Astrocyte (in vitro differentiated cells and primary cell): Measurements from ENCODE around the gene PRDX5. TPM values are rescaled to one million over a fixed set of nuclear protein-coding genes. Genes with fewer than 3 reads are reported as not detected.

ENCODE experiments used
- DNase-seq: peaks from one replicate; pipeline ENCODE4 v3.0.0-alpha.2; 2010; ENCODE audit warnings: low read depth
- FAIRE-seq: peaks from 2 replicates; lab custom pipeline; 2011; peaks lifted over from hg19 to GRCh38; lab: Jason Lieb, UNC
- H2AFZ ChIP-seq: 2 replicates; pipeline ENCODE4 v1.6.0; 2012; ENCODE audit warnings: low read depth, low read length, inconsistent platforms
- H3K27ac ChIP-seq: 2 replicates; pipeline ENCODE4 v1.5.1; 2011; ENCODE audit warnings: low read depth, low read length, inconsistent platforms
- H3K27me3 ChIP-seq: 2 replicates; pipeline ENCODE4 v1.6.0; 2011; ENCODE audit warnings: low read length, inconsistent platforms; ENCODE audit not compliant: insufficient read depth
- H3K36me3 ChIP-seq: 2 replicates; pipeline ENCODE4 v1.5.1; 2011; ENCODE audit warnings: low read length, inconsistent platforms; ENCODE audit not compliant: insufficient read depth
- H3K4me1 ChIP-seq: 2 replicates; pipeline ENCODE4 v1.5.1; 2011; ENCODE audit warnings: low read length, inconsistent platforms; ENCODE audit not compliant: insufficient read depth
- H3K4me2 ChIP-seq: 2 replicates; pipeline ENCODE4 v1.6.0; 2012; ENCODE audit warnings: low read length, inconsistent platforms
- H3K4me3 ChIP-seq: 2 replicates; pipeline ENCODE4 v1.5.1; 2011; ENCODE audit warnings: low read depth, mild to moderate bottlenecking, low read length, inconsistent platforms; ENCODE audit not compliant: insufficient read depth
- H3K79me2 ChIP-seq: 2 replicates; pipeline ENCODE4 v1.6.0; 2012; ENCODE audit warnings: mild to moderate bottlenecking, low read length, inconsistent platforms; ENCODE audit not compliant: insufficient read depth
- H3K9ac ChIP-seq: 2 replicates; pipeline ENCODE4 v1.6.0; 2012; ENCODE audit warnings: mild to moderate bottlenecking, low read length, inconsistent platforms
- H3K9me3 ChIP-seq: 2 replicates; pipeline ENCODE4 v1.5.1; 2012; ENCODE audit warnings: low read depth, mild to moderate bottlenecking, low read length, inconsistent platforms; ENCODE audit not compliant: insufficient read depth
- H4K20me1 ChIP-seq: 2 replicates; pipeline ENCODE4 v1.6.0; 2012; ENCODE audit warnings: low read length, inconsistent platforms; ENCODE audit not compliant: insufficient read depth
- H3K27ac Mint-ChIP-seq: one replicate; pipeline ENCODE4 v1.8.0; 2021; ENCODE audit warnings: mild to moderate bottlenecking, mixed read lengths; ENCODE audit not compliant: unreplicated experiment
- H3K27me3 Mint-ChIP-seq: one replicate; pipeline ENCODE4 v1.8.0; 2021; ENCODE audit warnings: low read depth, mixed read lengths; ENCODE audit not compliant: unreplicated experiment
- H3K36me3 Mint-ChIP-seq: one replicate; pipeline ENCODE4 v1.8.0; 2021; ENCODE audit warnings: low read depth, mixed read lengths; ENCODE audit not compliant: unreplicated experiment
- H3K4me1 Mint-ChIP-seq: one replicate; pipeline ENCODE4 v1.8.0; 2021; ENCODE audit warnings: low read depth, mixed read lengths; ENCODE audit not compliant: unreplicated experiment
- H3K4me3 Mint-ChIP-seq: one replicate; pipeline ENCODE4 v1.8.0; 2021; ENCODE audit warnings: mild to moderate bottlenecking, moderate library complexity, mixed read lengths; ENCODE audit not compliant: unreplicated experiment
- H3K9me3 Mint-ChIP-seq: one replicate; pipeline ENCODE4 v1.8.0; 2021; ENCODE audit warnings: mild to moderate bottlenecking, mixed read lengths; ENCODE audit not compliant: unreplicated experiment
- EZH2 ChIP-seq: IDR thresholded peaks from 2 replicates; pipeline ENCODE4 v1.6.1; 2012; ENCODE audit warnings: mild to moderate bottlenecking, low read length, inconsistent platforms; ENCODE audit not compliant: insufficient read depth
- total RNA-seq: library from RNA; stranded (reverse); gene quantifications from 2 replicates; pipeline ENCODE4 v1.2.1, GENCODE V29; 2021
- TF ChIP-seq, protein P1 (sequence below): IDR thresholded peaks from 2 replicates; pipeline ENCODE4 v1.5.1; 2011; ENCODE audit warnings: low read depth, mild to moderate bottlenecking, inconsistent platforms, low read length, moderate library complexity; ENCODE audit not compliant: insufficient read depth

Gene PRDX5
- total RNA-seq, 1 donor from 2014 or later: 243 TPM

DNA sequence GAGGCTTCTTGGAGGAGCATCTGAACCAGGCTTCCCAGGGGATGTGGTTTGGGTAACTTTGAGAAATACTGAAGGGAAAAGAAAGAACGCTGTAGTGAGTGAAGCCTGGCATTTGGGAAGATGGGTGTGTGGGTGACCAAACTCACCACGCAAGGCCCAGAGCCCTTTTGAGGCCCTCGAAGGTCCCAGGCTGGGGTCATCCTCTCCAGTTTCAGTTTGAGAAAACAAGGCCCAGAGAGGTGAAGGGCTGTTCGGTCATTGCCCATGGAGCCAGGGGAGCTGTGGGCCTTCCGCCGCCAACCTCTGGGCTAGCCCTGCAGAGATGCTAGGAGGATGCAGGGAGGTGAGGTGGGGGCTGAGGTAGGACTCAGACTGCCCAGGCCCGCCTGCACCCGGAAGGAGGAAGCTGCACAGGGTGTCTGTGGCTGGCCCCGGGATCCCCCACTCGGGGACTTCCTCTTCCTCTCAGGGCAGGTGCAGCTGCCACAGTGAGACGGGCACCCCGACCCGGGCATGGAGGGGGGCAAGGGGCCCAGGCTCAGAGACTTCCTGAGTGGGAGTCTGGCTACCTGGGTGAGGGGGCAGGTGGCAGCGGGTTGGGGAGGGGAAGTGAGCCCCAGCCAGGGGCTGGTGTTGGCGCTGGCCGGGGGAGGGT is 22.0 kb downstream of the PRDX5 start, which contains the start of gene CCDC88B:
Gene CCDC88B, plus strand, starts transcription at position 451 of the 655 bp plus-strand sequence. Its CDS starts 63 bp downstream, at position 514.
- TF ChIP-seq, protein P1, sequence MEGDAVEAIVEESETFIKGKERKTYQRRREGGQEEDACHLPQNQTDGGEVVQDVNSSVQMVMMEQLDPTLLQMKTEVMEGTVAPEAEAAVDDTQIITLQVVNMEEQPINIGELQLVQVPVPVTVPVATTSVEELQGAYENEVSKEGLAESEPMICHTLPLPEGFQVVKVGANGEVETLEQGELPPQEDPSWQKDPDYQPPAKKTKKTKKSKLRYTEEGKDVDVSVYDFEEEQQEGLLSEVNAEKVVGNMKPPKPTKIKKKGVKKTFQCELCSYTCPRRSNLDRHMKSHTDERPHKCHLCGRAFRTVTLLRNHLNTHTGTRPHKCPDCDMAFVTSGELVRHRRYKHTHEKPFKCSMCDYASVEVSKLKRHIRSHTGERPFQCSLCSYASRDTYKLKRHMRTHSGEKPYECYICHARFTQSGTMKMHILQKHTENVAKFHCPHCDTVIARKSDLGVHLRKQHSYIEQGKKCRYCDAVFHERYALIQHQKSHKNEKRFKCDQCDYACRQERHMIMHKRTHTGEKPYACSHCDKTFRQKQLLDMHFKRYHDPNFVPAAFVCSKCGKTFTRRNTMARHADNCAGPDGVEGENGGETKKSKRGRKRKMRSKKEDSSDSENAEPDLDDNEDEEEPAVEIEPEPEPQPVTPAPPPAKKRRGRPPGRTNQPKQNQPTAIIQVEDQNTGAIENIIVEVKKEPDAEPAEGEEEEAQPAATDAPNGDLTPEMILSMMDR: no peak
- TF ChIP-seq EZH2: no peak
- no peak within 1 kb of the TSS for H3K4me3 ChIP-seq
- no peak for FAIRE-seq
- no peak for DNase-seq
- peaks cover 12% of the 10 kb centered on the region for H3K4me1 ChIP-seq
- H3K27ac Mint-ChIP-seq: no peak within 1 kb of the TSS
- peak within 1 kb of the TSS; percentile 1 for H3K4me3 Mint-ChIP-seq
- H3K4me2 ChIP-seq: no peak within 1 kb of the TSS
- H3K36me3 Mint-ChIP-seq: no peaks in the 10 kb centered on the region
- H3K4me1 Mint-ChIP-seq: peaks cover 4% of the 10 kb centered on the region
- no peak within 1 kb of the TSS for H3K27ac ChIP-seq
- no peaks in the 10 kb centered on the region for H3K9me3 ChIP-seq
- H4K20me1 ChIP-seq: no peaks in the 10 kb centered on the region
- no peak within 1 kb of the TSS for H2AFZ ChIP-seq
- no peaks in the 10 kb centered on the region for H3K9me3 Mint-ChIP-seq
- no peak within 1 kb of the TSS for H3K9ac ChIP-seq
- no peaks in the 10 kb centered on the region for H3K79me2 ChIP-seq
- H3K27me3 ChIP-seq: no peaks in the 10 kb centered on the region
- peaks cover 12% of the 10 kb centered on the region for H3K27me3 Mint-ChIP-seq
- H3K36me3 ChIP-seq: no peaks in the 10 kb centered on the region

DNA sequence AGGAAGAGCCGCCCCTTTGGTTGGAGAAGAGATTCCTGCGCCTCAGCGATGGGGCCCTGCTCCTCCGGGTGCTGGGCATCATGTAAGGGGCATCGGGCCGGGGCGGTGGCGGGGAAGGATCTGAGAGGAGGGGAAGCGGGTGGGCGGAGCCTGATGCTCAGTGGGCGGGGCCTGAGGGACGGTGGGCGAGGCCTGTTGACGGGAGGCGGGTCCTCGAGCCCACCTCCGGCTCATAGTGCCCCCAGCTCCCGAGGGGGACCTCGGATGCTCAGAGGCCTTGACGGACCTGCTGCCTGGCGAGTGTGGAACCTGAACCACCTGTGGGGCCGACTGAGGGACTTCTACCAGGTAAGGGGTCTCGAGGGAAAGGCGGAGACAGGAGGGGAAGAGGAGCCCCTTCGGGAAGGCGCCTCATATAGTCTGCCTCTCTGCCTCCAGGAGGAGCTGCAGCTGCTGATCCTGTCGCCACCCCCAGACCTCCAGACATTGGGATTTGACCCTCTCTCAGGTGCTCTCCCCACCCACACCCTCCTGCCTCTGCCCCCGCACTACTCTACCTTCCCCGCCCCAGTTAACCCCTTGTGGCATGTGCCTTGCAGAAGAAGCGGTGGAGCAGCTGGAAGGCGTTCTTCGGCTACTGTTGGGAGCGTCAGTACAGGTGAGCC is 22.9 kb downstream of the PRDX5 start:
- Mint-ChIP-seq H3K9me3 (no peaks in the 10 kb centered on the region), H3K27ac (no peak overlapping the region), H3K4me1 (no peaks in the 10 kb centered on the region), H3K4me3 (no peak overlapping the region), H3K27me3 (peaks cover 16% of the 10 kb centered on the region), H3K36me3 (no peaks in the 10 kb centered on the region)
- H3K27ac ChIP-seq: no peak overlapping the region
- no peaks in the 10 kb centered on the region for H3K9me3 ChIP-seq
- DNase-seq (no peak), FAIRE-seq (no peak)
- no peaks in the 10 kb centered on the region for H3K27me3 ChIP-seq
- peaks cover 8% of the 10 kb centered on the region for H3K4me1 ChIP-seq
- no peak overlapping the region for H2AFZ ChIP-seq
- no peaks in the 10 kb centered on the region for H3K36me3 ChIP-seq
- no peaks in the 10 kb centered on the region for H4K20me1 ChIP-seq
- no peak overlapping the region for H3K4me2 ChIP-seq
- no peak overlapping the region for H3K9ac ChIP-seq
- no peak overlapping the region for H3K4me3 ChIP-seq
- no peaks in the 10 kb centered on the region for H3K79me2 ChIP-seq
- TF ChIP-seq EZH2: no peak
- TF ChIP-seq, protein P1: no peak

- H3K4me3 ChIP-seq: no peak overlapping the region
Observed at GRCh38 chr11:64341429-64341828, 23.5 kb downstream of the PRDX5 start.

More at GRCh38 chr11:64341429-64341828, 23.5 kb downstream of the PRDX5 start:
- Histone ChIP-seq H3K9ac (no peak overlapping the region), H3K79me2 (no peaks in the 10 kb centered on the region), H3K4me2 (no peak overlapping the region), H2AFZ (no peak overlapping the region), H3K27ac (no peak overlapping the region), H3K9me3 (no peaks in the 10 kb centered on the region), H3K4me1 (peaks cover 8% of the 10 kb centered on the region), H3K36me3 (no peaks in the 10 kb centered on the region), H3K27me3 (no peaks in the 10 kb centered on the region), H4K20me1 (no peaks in the 10 kb centered on the region)
- DNase-seq (no peak), FAIRE-seq (no peak)
- H3K4me3 Mint-ChIP-seq: no peak overlapping the region
- no peaks in the 10 kb centered on the region for H3K36me3 Mint-ChIP-seq
- no peaks in the 10 kb centered on the region for H3K9me3 Mint-ChIP-seq
- H3K27ac Mint-ChIP-seq: peak overlapping the region; percentile 7
- TF ChIP-seq, protein P1: no peak
- no peak for TF ChIP-seq EZH2
- no peaks in the 10 kb centered on the region for H3K4me1 Mint-ChIP-seq
- H3K27me3 Mint-ChIP-seq: peaks cover 19% of the 10 kb centered on the region
